ENCODE data around the gene ATR. TPM values are rescaled to one million over a fixed set of nuclear protein-coding genes. Genes with fewer than 3 reads are reported as not detected.
"Not testable (repeated sequence)": the region's sequence is repeated elsewhere in the genome, so short reads cannot be mapped to it uniquely, and the experiment has no call there.

Gene ATR
- total RNA-seq, 2 donors from 2014 or later, result 18.2 to 18.8 TPM

DNA sequence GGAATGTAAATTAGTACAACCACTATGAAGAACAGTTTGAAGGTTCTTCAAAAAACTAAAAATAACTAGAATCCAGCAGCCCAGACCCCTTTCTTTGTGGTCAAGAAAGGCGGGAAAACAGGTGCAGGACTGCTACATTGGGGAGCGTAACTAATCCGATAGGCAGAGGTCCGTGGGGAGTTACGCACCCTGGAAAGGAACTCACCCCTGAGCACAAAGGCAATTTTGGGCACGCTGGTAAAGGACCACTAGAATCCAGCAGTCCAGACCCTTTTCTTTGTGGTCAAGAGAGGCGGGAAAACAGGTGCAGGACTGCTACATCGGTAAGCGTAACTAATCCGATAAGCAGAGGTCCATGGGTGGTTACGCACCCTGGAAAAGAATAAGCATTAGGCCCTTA lies 140.4 kb downstream of the ATR start:
- H3K4me3 ChIP-seq; H3K9me3 ChIP-seq; DNase-seq; ATAC-seq; H3K27ac ChIP-seq; H3K36me3 ChIP-seq (replicated peaks in 1 of 2; ENCODE audit: insufficient read depth in 1 of 2, low read depth in 2 of 2); H3K27me3 ChIP-seq; intact Hi-C loops (cut with DNase I): not testable (repeated sequence)
- 96% methylated on average over 11 of the region's 11 CpGs for WGBS, 2 donors
- peaks cover 32% of the 10 kb centered on the region for H3K4me1 ChIP-seq

DNA sequence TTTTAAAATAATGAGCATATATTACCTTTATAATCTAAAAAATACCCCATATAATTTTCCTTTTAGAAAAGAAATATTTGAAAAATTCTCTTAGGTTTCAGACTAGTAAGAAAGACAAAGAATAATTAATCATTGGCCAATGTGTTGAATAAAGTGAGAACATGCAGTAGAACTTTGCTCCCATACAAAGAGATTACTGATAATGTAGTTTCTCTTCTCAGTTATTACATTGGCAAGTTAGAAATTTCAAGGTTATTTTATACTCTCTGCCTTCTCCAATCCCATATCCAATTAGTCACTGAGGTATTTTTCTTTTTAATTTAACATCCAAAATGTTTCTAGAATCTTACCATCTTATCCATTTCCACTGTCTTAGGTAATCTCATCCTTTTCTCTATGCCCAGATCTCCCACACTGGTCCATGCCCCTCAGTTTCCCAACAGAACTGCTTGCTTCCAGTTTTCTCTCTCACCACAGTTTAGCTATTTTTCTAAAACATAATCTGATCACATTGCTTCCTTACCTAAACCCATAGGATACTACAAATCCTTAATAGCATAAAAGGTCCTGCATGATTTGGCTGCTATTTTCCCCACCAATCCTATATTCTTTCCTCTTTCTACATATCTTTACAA lies 141.5 kb downstream of the ATR start:
- no peak for TF ChIP-seq POLR2A (IDR thresholded peaks at IDR 0.05)
- Histone ChIP-seq H3K27ac (peak overlapping the region in 2 of 4 donors; percentile 7), H3K4me1 (peaks cover 35% of the 10 kb centered on the region), H3K27me3 (no peaks in the 10 kb centered on the region), H3K9me3 (no peaks in the 10 kb centered on the region), H3K36me3 (replicated peaks in 1 of 2; ENCODE audit: insufficient read depth in 1 of 2, low read depth in 2 of 2) (no peaks in the 10 kb centered on the region), H3K4me3 (no peak overlapping the region)
- intact Hi-C loops (cut with DNase I), result no loop called here
- ATAC-seq, result no peak
- no peak for DNase-seq

DNA sequence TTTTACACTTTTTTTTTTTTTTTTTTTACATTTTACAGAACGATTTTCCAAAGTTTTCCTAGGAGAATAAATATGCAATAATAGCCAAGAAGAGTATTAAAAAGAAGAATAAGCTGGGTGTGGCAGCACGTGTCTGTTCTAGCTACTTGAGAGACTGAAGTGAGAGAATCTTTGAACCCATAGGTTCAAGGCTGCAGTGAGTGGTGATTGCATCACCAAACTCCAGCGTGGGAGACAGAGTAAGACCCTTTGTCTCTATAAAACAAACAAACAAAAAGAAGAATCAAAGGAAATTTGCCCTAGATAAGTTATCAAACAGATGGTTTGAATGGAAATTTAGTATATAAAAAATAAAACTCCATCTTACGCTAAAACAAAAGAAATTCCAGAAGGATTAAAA lies 144.0 kb downstream of the ATR start:
- Histone ChIP-seq H3K4me1 (peaks cover 18% of the 10 kb centered on the region), H3K27ac (no peak overlapping the region), H3K27me3 (no peaks in the 10 kb centered on the region), H3K9me3 (no peaks in the 10 kb centered on the region), H3K4me3 (no peak overlapping the region), H3K36me3 (replicated peaks in 1 of 2; ENCODE audit: insufficient read depth in 1 of 2, low read depth in 2 of 2) (peaks cover 0 to 3% of the 10 kb centered on the region in 2 donors)
- DNase-seq (no peak), ATAC-seq (no peak)
- intact Hi-C loops (cut with DNase I), result no loop called here
- 79% methylated on average over 4 of the region's 4 CpGs for WGBS, 2 donors
- TF ChIP-seq, protein P1, sequence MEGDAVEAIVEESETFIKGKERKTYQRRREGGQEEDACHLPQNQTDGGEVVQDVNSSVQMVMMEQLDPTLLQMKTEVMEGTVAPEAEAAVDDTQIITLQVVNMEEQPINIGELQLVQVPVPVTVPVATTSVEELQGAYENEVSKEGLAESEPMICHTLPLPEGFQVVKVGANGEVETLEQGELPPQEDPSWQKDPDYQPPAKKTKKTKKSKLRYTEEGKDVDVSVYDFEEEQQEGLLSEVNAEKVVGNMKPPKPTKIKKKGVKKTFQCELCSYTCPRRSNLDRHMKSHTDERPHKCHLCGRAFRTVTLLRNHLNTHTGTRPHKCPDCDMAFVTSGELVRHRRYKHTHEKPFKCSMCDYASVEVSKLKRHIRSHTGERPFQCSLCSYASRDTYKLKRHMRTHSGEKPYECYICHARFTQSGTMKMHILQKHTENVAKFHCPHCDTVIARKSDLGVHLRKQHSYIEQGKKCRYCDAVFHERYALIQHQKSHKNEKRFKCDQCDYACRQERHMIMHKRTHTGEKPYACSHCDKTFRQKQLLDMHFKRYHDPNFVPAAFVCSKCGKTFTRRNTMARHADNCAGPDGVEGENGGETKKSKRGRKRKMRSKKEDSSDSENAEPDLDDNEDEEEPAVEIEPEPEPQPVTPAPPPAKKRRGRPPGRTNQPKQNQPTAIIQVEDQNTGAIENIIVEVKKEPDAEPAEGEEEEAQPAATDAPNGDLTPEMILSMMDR (IDR thresholded peaks at IDR 0.05), result no peak
- TF ChIP-seq POLR2A (IDR thresholded peaks at IDR 0.05), result no peak

GRCh38 chr3:142433110-142433509 lies 145.4 kb downstream of the ATR start:
- intact Hi-C loops (cut with DNase I), result no loop called here
- ATAC-seq, result no peak
- no peaks in the 10 kb centered on the region for H3K27me3 ChIP-seq
- H3K9me3 ChIP-seq, result no peaks in the 10 kb centered on the region
- no peak for TF ChIP-seq POLR2A (IDR thresholded peaks at IDR 0.05)
- TF ChIP-seq, protein P1 (IDR thresholded peaks at IDR 0.05), result no peak
- DNase-seq, result no peak
- H3K27ac ChIP-seq, result no peak overlapping the region
- peaks cover 11% of the 10 kb centered on the region for H3K4me1 ChIP-seq
- peaks cover 0 to 3% of the 10 kb centered on the region in 2 donors for H3K36me3 ChIP-seq (replicated peaks in 1 of 2; ENCODE audit: insufficient read depth in 1 of 2, low read depth in 2 of 2)
- no peak overlapping the region for H3K4me3 ChIP-seq
- 42 to 44% methylated on average over 2 of the region's 2 CpGs for WGBS, 2 donors

GRCh38 chr3:142429582-142429981 lies 149.0 kb downstream of the ATR start:
- no peak for TF ChIP-seq POLR2A (IDR thresholded peaks at IDR 0.05)
- TF ChIP-seq, protein P1 (IDR thresholded peaks at IDR 0.05), result no peak
- Histone ChIP-seq H3K4me1 (peaks cover 11% of the 10 kb centered on the region), H3K27me3 (no peaks in the 10 kb centered on the region), H3K4me3 (no peak overlapping the region), H3K36me3 (replicated peaks in 1 of 2; ENCODE audit: insufficient read depth in 1 of 2, low read depth in 2 of 2) (peaks cover 0 to 5% of the 10 kb centered on the region in 2 donors), H3K27ac (no peak overlapping the region), H3K9me3 (no peaks in the 10 kb centered on the region)
- intact Hi-C loops (cut with DNase I), result no loop called here
- DNase-seq (no peak), ATAC-seq (no peak)

DNA sequence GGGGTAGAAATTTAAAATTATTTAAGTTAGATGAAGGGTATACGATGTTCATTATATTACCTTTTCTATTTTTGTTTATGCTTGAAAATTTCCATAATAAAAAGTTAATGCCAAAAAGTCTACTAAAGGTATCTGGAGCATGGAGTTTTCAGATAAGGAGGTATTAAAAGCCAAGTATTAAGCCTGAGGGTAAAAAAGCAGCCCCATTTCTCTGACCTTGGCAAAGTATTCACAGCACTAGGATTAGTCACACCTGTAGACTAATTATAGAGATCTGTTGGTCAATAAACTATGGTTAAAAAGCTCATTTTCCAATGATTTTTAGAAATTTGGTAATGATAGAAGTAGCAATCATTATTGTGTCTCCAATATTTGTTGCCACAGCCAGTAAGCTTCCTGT lies 153.8 kb downstream of the ATR start:
- TF ChIP-seq POLR2A (IDR thresholded peaks at IDR 0.05), result no peak
- no peaks in the 10 kb centered on the region for H3K9me3 ChIP-seq
- H3K4me3 ChIP-seq, result no peak overlapping the region
- H3K27ac ChIP-seq, result no peak overlapping the region
- intact Hi-C loops (cut with DNase I), result no loop called here
- ATAC-seq, result no peak
- H3K4me1 ChIP-seq, result peaks cover 3% of the 10 kb centered on the region
- no peaks in the 10 kb centered on the region for H3K27me3 ChIP-seq
- H3K36me3 ChIP-seq (replicated peaks in 1 of 2; ENCODE audit: insufficient read depth in 1 of 2, low read depth in 2 of 2), result peaks cover 0 to 12% of the 10 kb centered on the region in 2 donors
- 76 to 81% methylated on average over 1 of the region's 1 CpG for WGBS, 2 donors
- no peak for DNase-seq

Data from body of pancreas (tissue), 4 donors.